NCI-H2196 treated with DMSO at 0.1 percent for 48 hours (cell line): Measurements from ENCODE around the gene SLC39A5.
"Not testable (repeated sequence)": the region's sequence is repeated elsewhere in the genome, so short reads cannot be mapped to it uniquely, and the experiment has no call there.

Source experiments
- DNase-seq: peaks from one replicate; lab custom pipeline; 2025; ENCODE audit not compliant: unreplicated experiment; lab: John Stamatoyannopoulos, UW

Gene SLC39A5, protein sequence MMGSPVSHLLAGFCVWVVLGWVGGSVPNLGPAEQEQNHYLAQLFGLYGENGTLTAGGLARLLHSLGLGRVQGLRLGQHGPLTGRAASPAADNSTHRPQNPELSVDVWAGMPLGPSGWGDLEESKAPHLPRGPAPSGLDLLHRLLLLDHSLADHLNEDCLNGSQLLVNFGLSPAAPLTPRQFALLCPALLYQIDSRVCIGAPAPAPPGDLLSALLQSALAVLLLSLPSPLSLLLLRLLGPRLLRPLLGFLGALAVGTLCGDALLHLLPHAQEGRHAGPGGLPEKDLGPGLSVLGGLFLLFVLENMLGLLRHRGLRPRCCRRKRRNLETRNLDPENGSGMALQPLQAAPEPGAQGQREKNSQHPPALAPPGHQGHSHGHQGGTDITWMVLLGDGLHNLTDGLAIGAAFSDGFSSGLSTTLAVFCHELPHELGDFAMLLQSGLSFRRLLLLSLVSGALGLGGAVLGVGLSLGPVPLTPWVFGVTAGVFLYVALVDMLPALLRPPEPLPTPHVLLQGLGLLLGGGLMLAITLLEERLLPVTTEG

DNA sequence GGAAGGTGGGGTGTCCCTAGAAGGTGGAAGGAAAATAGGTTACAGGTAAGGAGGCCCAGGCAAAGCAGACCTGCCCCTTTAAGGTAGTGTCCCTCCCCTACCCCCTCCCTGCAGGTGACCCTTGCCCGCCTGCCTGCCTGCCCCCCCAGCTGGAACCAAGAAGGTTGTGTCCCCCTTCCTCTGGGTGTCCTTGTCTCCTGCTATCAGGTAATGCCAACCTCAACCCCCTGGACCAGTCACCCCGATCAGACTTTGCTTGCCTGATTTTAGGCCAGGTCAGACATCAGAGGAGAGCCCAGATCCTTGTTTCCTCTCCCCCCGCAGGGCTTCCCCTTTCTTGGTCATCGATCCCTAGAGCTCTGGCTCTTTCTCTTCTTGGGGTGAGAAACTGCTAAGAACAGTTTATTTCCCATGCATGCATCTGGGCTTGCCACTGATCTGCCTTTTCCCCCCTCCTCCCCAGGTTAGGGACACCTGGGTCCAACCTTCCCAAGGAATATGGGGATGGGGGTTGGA is at the start of gene SLC39A5:
TSS of gene SLC39A5 (plus strand) at position 136 of the 516 bp plus-strand sequence. CDS start 1,224 bp downstream, outside the sequence.
- no peak for DNase-seq

DNA sequence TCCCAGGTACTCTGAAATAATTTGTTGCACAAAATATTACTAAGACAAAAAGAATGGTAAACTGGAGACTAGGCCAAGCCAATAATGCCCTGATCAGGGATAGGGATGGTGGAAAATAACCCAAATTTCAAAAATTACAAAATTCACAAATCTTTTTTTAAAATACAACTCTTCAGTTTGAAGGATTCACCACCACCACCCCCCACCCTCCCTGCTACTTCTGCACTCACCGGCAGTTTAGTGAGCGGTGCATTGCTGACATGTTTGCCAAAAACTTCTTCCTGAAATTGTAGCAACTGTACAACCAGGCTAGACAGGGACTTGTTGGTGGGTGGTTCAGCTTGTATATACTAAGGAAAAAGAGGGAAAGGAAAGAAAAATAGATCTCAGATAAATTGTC is 42.9 kb upstream of the SLC39A5 start:
- DNase-seq, result no peak

DNA sequence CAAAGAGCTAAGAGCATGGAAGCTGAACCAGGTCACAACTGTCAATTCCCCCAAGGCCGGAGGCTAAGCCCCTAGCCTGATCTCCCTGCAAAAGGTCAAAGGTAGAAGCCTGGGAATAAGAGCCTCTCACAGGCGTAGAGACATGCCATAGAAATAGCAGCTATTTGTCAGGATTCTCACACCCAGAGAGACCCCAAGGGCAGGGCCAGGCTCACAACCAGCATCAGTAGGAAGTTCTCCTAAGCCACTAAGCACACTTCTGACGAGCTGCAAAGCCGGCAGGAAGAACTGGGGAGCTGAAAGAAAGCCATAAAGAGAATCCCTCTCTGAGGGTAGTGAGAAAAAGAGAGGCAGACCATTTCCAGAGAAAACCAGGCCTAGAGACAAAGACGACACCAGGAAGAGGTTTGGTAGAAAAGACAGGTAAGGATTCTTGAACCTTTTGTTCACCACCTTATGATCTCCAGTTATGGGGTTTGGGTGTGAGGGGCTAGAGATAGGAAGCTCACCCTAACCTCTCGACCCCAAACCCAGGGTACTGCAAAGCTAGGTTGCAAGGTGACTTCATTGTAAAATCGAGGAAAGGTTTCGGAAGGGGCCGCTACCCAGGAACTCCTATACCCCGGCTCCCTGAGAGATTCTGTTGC is 41.6 kb upstream of the SLC39A5 start:
- no peak for DNase-seq

DNA sequence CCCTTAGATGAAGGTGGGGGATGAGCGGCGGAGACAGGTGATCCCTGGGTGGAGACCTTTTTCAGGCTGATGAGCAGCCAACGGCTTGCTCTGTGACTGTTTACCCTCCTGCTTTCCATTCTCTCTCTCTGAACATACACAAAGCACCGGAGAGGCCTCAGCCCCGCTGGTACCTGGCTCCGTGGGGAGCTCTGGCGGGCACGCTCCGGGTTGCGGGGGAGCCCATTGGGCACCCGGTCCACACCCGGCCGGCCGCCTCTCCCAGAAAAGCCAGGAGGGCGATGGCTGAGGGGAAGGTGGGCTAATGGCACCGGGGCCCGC is 41.1 kb upstream of the SLC39A5 start:
- no peak for DNase-seq

DNA sequence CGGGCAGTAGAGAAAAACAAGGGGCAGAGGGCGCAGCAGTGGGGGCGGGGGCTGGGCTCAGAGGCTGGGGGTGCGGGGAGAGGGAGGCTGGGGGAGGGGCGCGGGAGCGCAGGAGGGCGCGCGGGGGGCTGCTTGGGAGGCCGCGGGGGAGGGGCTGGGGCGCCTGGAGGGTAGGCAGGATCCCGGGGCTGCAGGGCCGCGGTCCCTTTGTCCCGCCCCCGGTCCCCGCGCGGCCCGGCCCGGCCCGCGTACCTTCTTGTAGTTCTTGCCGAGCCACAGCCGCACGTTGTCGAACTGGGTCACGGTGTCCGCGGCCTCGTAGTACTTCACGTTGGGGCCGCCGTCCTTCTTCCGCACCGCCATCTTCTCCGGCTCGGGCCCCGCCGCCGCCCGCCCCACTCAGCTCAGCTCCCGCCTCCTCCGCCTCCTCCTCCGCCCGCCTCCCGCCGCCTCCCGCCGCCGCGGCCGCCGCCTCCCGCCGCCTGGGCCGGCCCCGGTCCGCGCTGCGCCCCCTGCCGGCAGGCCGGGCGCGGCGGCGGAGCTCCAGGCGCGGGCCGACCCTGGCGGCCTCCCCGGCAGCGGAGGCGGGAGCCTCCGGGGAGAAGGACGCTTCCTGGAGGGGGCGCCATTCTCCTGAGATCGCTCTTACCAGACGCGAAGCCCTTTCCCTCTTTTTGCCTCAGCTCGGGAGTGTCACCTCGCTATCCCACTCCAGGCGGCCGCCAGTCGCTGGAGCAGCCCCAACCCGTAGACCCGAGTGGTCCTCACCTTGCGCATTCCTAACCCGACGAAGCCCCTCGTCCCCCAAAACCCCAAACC is 40.5 kb upstream of the SLC39A5 start, which contains the start of gene SMARCC2:
TSS of gene SMARCC2 (minus strand) at position 385 of the 819 bp plus-strand sequence. CDS start at position 363, 22 bp downstream.
- peak; percentile 73 for DNase-seq

DNA sequence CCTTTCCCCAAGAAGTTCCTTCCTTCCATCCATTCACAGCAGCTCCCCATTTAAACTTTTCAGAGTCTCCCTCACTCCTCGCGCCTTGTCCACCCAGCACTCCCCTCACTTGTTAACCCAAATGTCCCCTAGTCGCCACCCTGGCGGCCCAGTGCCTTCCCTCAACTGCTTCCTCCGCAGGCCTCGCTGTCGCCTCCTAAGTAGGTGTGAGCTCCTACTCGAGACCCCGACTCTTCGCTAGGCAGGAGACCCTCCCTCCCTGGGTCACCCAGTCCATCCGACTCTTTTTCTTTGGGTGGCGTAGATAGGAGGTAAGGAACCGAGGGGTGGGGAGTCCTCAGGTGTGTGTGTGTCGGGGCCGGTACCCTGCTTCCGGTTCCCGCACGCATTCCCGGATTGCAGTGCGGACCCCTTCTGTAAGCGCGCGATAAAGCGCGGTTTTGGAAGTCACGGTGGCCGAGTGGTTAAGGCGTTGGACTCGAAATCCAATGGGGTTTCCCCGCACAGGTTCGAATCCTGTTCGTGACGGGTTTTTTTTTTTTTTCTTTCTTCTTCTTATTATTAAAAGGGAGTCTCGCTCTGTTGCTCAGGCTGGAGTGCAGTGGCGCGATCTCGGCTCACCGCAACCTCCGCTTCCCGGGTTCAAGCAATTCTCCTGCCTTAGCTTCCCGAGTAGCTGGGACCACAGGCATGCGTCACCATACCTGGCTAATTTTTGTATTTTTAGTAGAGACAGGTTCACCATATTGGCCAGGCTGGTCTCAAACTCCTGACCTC is 39.7 kb upstream of the SLC39A5 start:
- DNase-seq, result peak; percentile 54

DNA sequence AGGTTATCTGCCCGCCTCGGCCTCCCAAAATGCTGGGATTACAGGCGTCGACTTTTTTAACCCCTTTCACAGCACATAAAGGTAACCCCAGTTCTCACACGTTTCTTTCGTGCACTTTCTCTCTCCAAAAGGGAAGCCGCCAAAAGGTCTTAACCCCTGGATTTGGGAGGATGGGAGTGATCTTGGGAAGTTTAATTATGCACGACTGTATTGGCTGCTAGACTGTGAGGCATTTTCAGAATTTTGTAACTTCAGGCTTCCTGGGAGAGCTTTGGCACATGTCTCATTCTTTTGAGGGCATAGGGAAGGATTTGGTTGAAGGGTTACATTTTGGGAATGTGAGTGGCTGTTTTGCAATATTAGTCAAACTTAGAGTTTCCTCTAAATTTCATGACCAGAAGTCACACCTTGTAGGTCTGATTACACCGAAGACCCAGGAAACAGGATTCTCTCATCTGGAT is 39.1 kb upstream of the SLC39A5 start:
- DNase-seq, result no peak

DNA sequence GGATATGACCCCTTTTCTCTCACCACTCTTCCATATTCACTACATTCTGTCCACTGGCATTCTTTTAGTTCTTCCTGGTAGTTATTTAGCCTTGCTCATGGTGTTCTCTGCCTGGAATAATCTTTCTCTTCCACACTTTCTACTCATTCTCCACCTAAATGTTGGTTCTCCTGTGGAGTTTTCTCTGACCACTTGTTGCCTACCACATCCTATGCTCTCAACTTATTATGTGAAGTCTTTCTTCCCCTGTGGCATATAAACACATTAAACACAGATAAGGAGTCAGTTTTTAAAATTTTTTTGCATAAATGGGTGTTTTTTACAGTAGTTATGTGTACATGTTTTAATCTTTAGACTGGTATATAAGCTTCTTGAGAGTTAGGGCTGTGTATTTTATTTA is 37.3 kb upstream of the SLC39A5 start:
- DNase-seq, result no peak

DNA sequence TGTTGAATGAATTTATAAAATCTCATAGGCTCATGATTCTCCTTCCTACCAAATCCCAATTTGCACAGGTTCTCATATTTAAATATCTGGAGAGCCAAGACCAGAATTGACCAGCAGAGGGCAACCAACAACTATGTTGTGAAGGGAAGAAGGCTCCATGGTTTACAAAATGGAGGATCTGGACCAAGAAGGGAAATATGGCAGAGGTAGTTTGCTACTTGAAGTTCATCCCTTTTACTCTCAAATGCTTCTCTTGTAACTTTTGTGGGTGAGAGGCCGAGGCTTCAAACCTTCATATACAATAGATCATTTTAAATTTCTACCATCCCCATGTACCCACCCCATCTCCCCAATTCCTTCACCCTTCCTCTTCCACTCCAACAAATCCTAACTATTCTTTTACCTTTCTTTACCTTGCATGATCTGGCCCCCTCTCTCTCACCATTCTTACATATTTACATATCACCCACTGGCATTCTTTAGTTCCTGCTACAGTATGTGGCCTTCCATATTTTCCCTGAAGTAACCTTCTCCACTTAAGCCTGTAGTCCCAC is 36.7 kb upstream of the SLC39A5 start:
- DNase-seq, result peak; percentile 67

DNA sequence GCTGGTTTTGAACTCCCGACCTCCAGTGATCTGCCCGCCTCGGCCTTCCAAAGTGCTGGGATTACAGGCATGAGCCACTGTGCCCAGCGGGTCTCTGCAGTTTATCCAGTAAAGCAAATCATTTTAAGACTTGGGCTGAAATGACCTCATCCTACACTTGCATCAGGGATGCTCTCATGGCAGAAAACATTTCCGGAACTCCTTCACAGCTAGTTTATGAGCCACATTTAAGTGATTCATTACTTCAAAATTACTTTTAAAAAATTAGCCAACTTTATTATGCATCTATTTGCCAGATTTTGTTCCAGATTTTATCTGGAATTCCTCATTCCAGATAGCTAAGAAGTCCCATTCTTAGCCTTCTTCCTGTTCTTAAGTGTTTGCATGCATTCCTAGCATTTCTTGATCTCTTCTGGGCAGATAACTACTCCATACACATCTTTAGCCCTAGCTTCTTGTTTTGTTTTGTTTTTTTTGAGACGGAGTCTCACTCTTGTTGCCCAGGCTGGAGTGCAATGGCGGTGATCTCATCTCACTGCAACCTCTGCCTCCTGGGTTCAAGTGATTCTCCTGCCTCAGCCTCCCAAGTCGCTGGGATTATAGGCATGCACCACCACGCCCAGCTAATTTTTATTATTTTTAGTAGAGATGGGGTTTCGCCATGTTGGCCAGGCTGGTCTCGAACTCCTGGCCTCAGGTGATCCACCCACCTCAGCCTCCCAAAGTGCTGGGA is 32.9 kb upstream of the SLC39A5 start:
- DNase-seq, result not testable (repeated sequence)

DNA sequence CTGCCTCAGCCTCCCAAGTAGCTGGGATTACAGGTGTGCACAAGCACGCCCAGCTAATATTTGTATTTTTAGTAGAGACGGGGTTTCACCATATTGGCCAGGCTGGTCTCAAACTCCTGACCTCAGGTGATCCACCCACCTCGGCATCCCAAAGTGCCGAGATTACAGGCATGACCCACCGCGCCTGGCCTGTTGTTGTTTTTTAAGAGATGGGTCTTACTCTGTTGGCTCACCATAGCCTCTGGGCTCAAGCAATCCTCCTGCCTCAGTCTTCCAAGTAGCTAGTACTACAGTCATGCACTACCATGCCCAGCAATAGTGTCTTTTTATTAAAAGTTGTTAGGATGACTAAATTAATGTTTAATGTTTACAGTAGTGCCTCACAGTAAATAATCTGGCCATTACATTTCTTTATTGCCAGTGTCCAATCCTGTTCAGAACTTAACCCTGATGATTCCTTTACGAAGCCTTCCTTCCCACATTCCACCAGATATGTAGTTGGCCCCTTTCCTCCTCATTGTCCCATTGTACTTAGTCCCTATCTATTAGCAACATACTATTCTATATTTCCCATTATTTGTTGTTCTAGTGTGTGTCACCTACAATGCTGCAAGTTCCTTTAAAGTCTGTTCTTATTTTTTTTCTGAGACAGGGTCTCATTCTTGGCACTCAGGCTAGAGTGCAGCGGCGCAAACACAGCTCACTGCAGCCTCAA is 31.8 kb upstream of the SLC39A5 start:
- DNase-seq, result no peak

DNA sequence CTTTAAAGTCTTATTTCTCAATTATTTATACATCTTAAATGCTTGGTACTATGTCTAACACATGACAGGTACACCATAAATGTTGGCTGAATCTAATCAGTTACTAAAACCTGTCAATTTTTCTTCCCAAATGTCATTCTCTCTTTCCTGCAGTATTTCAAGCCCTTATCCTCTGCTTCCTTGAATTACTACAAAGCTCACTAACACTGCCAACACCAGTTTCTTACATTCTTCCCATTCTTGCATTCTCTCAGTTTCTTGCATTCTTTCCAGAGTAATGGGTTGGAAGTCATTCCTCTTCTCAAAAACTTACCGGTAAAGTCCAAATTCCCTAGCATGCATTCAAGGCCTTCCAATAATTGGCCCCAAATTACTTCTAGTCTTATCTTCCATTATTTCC is 31.0 kb upstream of the SLC39A5 start:
- no peak for DNase-seq

DNA sequence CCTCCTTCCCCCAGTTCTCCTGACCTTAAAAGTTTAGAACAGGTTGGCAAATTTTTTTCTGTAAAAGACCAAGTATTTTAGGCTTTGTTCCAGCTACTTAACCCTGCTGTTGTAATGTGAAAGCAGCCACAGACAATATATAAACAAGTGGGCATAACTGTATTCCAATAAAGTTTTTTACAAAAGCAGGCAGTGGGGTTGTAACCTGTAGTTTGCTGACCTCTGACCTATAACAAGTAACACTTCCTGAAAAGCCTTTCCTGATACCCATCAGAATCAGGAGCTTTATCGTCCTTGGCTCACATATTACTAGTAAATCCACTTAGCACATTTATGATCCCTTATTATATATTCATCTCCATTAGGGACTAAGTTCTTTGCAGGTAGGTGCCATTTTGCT is 27.5 kb upstream of the SLC39A5 start:
- no peak for DNase-seq

DNA sequence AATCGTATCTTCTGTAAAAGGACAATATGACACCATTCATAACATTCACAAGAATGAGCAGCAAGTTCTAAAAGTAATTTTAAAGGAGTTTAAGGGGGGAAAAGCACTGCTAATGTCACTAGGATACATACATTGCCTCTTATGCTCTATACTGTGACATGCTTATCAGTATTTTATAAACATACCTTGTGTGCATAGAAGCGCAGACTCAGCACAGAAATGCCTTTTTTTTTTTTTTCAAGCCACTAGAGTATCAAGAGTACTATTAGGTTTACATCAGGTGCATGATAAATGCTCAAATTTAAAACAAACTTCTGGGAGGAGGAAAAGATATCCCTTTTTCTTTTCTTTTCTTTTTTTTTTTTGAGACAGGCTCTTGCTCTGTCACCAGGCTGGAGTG is 27.0 kb upstream of the SLC39A5 start:
- no peak for DNase-seq

DNA sequence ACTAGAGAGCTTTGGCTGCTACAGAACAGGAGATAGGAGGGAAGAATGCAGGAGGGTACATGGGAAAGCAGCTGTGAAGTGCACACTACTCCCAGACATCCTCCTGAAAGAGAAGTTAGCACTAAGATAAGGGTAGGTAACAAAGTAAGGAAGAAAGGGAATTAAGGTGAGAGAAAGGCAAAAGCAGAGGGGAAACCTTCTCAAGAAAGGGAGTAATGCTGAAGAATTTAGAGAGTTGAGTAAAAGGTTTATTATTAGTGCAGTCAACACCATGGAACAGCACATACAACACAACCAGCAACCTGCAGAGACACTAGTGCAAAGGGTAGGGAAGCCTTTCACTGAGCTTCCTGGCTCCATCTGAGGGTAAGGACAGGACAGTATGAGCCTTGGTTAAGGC is 25.6 kb upstream of the SLC39A5 start:
- no peak for DNase-seq

DNA sequence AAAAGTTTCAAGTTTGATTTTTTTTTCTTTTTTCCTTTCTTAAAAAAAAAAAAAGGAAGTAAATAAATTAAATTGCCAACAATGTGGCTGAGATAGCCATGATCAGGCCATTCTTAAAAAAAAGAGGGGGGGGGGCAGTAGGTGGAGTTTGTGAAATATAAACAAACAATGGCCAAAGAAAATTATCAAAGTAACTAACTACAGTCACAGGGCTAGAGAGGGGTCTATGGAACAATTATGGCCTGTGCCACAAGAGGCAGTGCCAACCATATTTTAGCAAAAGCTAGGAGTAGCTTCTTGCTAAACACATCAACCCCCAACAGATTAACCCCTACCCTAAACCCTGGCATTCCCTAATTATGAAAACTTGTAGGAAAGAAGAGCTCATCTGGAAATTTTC is 24.4 kb upstream of the SLC39A5 start:
- DNase-seq, result no peak

DNA sequence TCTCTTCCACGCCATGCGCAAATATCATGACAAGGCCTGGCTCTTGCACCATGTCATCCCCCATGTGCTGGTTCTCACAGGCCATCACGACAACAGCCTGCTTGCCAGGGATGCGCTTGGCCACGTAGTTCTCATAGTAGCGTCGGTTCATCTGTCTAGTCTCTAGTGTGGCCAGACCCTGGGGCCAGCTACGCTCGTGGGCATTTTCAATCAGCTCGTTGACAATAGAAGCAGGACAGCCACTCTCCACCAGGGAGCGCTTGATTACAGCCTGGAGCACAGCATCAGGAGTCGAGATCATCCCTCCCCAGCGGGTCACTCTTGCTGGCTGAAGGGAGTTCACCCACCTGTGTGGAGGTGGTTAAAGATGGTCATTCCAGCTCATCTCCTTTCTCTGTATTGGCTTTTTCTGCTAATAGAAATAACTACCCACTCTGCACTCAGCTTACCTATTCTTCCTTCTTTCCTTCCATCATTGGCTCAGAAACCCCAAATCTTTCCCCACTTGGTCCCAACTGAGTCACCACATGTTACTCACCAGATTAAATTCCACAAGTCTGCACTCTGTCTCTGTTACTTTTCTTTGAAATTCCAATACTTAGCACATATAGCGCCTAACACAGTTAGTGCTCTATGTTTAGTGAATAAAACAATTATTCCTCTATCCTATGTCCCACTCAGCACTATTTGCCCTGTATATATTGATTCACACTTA is 23.2 kb upstream of the SLC39A5 start:
- no peak for DNase-seq

DNA sequence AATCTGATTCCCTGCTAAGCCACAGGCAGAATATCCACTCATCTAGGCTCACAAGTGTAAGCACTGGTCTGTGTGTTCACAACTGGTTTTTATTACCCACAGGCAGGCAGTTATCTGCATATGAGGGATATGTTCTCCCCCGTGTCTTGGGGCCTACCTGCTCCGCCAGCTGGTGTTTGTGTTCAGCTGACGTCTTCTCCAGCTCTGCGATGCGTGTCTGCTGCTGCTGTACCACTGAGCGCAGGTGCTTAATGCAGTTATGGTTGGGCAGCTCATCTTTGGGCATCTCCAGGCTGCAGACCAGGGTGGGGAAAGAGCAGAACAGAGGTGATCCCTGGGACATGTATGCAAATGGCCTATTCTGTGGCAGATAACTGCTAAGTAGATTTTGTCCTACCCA is 21.8 kb upstream of the SLC39A5 start:
- no peak for DNase-seq
